Heart left ventricle (tissue), 13 donors: ENCODE results near the gene C14orf93.

Experiments
- CTCF ChIP-seq, 12 donors: fragments of 200-600 bp; sonication (generic) in 4 of 12; IDR thresholded peaks; one replicate each; pipeline versions ENCODE4 v1.5.0 to v1.8.0; 2018 to 2022; ENCODE audit warnings: antibody characterized with exemption in 12 of 12, mild to moderate bottlenecking in 5 of 12
- POLR2A ChIP-seq, 2 donors: fragments of 450-650 bp; IDR thresholded peaks; one replicate each; pipeline ENCODE4 v1.6.1; 2017; ENCODE audit warnings: antibody characterized with exemption in 2 of 2, mild to moderate bottlenecking in 2 of 2, moderate library complexity in 2 of 2
- donor health status: ischemic (EF 13 %, LVEDD 7.1; RV severe dilation, severe dysfunction).
- donor health status: DM: no; HTN: yes; CAD: no.
- donor health status: DM: no; HTN: no; CAD: no.
- donor health status: ischemic (EF 25% LVEDD 6.9; RV normal size, moderate dysfunction).
- donor health status: ischemic (EF 25% LVEDD 5.7; RV mildly dilated, moderate dysfunction).
- donor health status: ischemic (EF 35%, LVEDD 5.7; RV mildly dilated, moderate dysfunction).
- donor health status: nonischemic (EF 11% LVEDD 7.7; RV severe dilation, severe dysfunction).
- donor health status: DM: yes; HTN: yes; CAD: no.
- donor health status: PGD.
- donor health status: ischemic (EF 29% LVEDD 5.4; RV normal size, mild dysfunction).
- donor health status: nonischemic (EF 23%, LVEDD 6.1; RV moderate dilation, normal function).

GRCh38 chr14:22996768-22997654, 12.9 kb downstream of the C14orf93 start:
- TF ChIP-seq CTCF (IDR thresholded peaks at IDR 0.05) (no peak), POLR2A (IDR thresholded peaks at IDR 0.05) (no peak)
